Psoas muscle (tissue), 8 donors: ENCODE results near the gene SORL1. TPM values are rescaled to one million over a fixed set of nuclear protein-coding genes. Genes with fewer than 3 reads are reported as not detected.
A peak's percentile ranks its signal among the peaks of the same experiment; 100 is the strongest.

Experiments
- ATAC-seq, 4 donors: fragments of 200-7000 bp; cut with Tn5 transposase; one replicate each; pipeline ENCODE4 v1.9.1; 2020; ENCODE audit warnings: moderate library complexity in 3 of 4, mild to moderate bottlenecking in 2 of 4
- DNase-seq, 2 donors: peaks; one replicate each; pipeline ENCODE4 v3.0.0-alpha.2; 2020
- H3K27ac ChIP-seq: fragments of 200-600 bp; one replicate; pipeline ENCODE4 v1.8.0; 2022
- H3K27me3 ChIP-seq, 3 donors: fragments of 200-600 bp in 1 of 3; one replicate each; pipeline versions ENCODE4 v1.6.1 to v1.8.0; 2013 to 2022; ENCODE audit warnings: low read length in 2 of 3, mild to moderate bottlenecking in 2 of 3, moderate library complexity in 1 of 3; ENCODE audit not compliant: insufficient read depth in 3 of 3
- H3K36me3 ChIP-seq, 2 donors: fragments of 200-600 bp in 1 of 2; one replicate each; pipeline versions ENCODE4 v1.6.1 to v1.8.0; 2013 to 2022; ENCODE audit warnings: low read depth in 1 of 2, mild to moderate bottlenecking in 1 of 2, moderate library complexity in 1 of 2; ENCODE audit not compliant: insufficient read depth in 1 of 2
- H3K4me1 ChIP-seq: fragments of 200-600 bp; one replicate; pipeline ENCODE4 v1.8.0; 2022
- H3K4me3 ChIP-seq: fragments of 200-600 bp; one replicate; pipeline ENCODE4 v1.8.0; 2022; ENCODE audit warnings: mild to moderate bottlenecking
- H3K9me3 ChIP-seq: fragments of 200-600 bp; one replicate; pipeline ENCODE4 v1.8.0; 2022
- WGBS, 3 donors: extraction: QIAGEN DNeasy Blood & Tissue Kit; methylation state at CpG; one replicate each; pipeline versions ENCODE4 v1.1.6 to v1.1.7; 2013; 5-methylcytosine and 5-hydroxymethylcytosine counted together
- intact Hi-C, 2 donors: fragments of 100-400 bp; cut with DNase I; formaldehyde crosslinking; loops; one replicate each; pipeline versions ENCODE4 v1.11.0 to v1.14.2; 2022
- polyA plus RNA-seq, 3 donors: library from polyadenylated mRNA; stranded (reverse); fragments of 200-250 nt; gene quantifications; one replicate each; pipeline ENCODE4 v1.2.3, GENCODE V29; 2013
- total RNA-seq, 4 donors: library from RNA; stranded (reverse); fragmentation: NEBNext Ultra II Directional in 2 of 4; extraction: Animal tissue kit (Norgen Biotek cat#: 25700) in 2 of 4; gene quantifications; one replicate each; pipeline versions ENCODE4 v1.2.1 to v1.2.4, GENCODE V29; 2021 to 2023
- TF ChIP-seq, protein P1 (sequence below): fragments of 200-600 bp; IDR thresholded peaks from one replicate; pipeline ENCODE4 v1.8.0; 2022; ENCODE audit warnings: antibody characterized with exemption
- donor health status: healthy with polysubstance abuse.
- donor health status: DM: no; HTN: no; CAD: no; lungs with moderate emphysema.
- donor health status: Bipolar disorder and iron deficiency.
- donor health status: healthy.
- donor health status: DM: yes; HTN: yes; CAD: no.
- donor health status: DM: no; HTN: no; CAD: no.
- donor health status: DM: no; HTN: no; CAD: no.
- donor health status: DM: yes; HTN: yes; CAD: no.

SORL1 gene
- total and polyA plus RNA-seq, 7 donors = 0.07 to 3.3 (median 1.5) TPM

DNA sequence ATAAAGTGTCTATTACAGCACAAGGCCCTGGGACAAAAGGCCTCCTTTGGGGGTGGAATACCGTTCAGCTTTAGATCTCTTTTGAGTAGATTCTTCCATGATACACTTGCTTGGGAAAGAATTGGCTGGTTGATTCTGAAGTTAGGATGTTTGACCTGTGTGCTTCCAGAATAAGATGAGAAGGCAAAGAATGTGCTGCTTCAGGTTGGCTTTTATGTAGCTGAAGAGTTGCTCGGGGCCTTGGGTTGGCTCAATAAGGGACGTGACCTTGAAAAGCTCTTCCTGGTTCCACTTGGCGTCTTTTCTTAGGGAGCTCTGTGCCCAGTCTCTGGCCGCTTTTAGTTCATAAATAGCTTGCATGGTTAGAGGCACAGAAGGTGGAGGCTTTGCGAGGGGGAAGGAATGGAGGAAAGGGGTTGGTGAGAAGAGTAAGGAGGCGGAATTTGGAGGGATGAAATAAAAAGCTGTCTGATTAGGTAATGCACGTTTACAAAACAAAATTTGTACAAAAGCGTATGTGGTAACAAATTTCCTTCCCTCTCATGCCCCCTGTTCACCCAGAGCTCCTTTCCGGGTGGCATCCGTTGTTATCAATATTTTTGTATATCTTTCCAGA lies 4.8 kb downstream of the SORL1 start:
- no peak overlapping the region for H3K4me3 ChIP-seq
- H3K27me3 ChIP-seq = peaks cover 0 to 9% (median 2%) of the 10 kb centered on the region in 3 donors
- intact Hi-C loops = loop anchor here in 1 of 2 donors (10.0 kb wide), 1 partner anchor 132 kb away; no protein-coding TSS in a partner anchor
- ATAC-seq (no peak), DNase-seq (no peak)
- H3K9me3 ChIP-seq = no peaks in the 10 kb centered on the region
- 53 to 58% (median 56%) methylated on average over 11 of the region's 11 CpGs for WGBS, 3 donors
- H3K27ac ChIP-seq = no peak overlapping the region
- H3K4me1 ChIP-seq = no peaks in the 10 kb centered on the region
- H3K36me3 ChIP-seq = no peaks in the 10 kb centered on the region
- TF ChIP-seq, protein P1, sequence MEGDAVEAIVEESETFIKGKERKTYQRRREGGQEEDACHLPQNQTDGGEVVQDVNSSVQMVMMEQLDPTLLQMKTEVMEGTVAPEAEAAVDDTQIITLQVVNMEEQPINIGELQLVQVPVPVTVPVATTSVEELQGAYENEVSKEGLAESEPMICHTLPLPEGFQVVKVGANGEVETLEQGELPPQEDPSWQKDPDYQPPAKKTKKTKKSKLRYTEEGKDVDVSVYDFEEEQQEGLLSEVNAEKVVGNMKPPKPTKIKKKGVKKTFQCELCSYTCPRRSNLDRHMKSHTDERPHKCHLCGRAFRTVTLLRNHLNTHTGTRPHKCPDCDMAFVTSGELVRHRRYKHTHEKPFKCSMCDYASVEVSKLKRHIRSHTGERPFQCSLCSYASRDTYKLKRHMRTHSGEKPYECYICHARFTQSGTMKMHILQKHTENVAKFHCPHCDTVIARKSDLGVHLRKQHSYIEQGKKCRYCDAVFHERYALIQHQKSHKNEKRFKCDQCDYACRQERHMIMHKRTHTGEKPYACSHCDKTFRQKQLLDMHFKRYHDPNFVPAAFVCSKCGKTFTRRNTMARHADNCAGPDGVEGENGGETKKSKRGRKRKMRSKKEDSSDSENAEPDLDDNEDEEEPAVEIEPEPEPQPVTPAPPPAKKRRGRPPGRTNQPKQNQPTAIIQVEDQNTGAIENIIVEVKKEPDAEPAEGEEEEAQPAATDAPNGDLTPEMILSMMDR = no peak

DNA sequence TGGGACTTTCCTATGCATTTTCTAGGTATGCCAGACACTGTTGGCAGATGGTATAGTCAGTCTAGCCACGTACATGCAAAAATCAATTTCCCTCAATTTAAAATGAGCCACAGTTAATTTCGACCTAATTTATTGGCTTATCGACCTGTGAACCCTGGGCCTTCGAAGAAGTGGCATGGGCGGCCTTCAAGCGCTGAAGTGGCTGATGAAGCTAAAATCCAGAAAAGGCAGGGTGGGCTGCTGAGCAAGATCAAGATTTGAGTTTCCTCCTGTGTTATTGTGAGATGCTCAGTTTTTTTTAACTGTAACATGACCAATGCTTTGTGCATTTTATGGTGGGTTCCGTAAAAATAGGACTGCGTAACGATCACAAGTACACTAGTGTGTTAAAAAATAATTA lies 6.4 kb downstream of the SORL1 start:
- no peak for DNase-seq
- no peak for ATAC-seq
- TF ChIP-seq, protein P1 = no peak
- no peaks in the 10 kb centered on the region for H3K27me3 ChIP-seq
- H3K4me3 ChIP-seq = no peak overlapping the region
- no peak overlapping the region for H3K27ac ChIP-seq
- no peaks in the 10 kb centered on the region for H3K36me3 ChIP-seq
- H3K9me3 ChIP-seq = no peaks in the 10 kb centered on the region
- 90 to 94% (median 93%) methylated on average over 9 of the region's 9 CpGs for WGBS, 3 donors
- intact Hi-C loops = loop anchor here in 1 of 2 donors (10.0 kb wide), 1 partner anchor 134 kb away; no protein-coding TSS in a partner anchor
- no peaks in the 10 kb centered on the region for H3K4me1 ChIP-seq

DNA sequence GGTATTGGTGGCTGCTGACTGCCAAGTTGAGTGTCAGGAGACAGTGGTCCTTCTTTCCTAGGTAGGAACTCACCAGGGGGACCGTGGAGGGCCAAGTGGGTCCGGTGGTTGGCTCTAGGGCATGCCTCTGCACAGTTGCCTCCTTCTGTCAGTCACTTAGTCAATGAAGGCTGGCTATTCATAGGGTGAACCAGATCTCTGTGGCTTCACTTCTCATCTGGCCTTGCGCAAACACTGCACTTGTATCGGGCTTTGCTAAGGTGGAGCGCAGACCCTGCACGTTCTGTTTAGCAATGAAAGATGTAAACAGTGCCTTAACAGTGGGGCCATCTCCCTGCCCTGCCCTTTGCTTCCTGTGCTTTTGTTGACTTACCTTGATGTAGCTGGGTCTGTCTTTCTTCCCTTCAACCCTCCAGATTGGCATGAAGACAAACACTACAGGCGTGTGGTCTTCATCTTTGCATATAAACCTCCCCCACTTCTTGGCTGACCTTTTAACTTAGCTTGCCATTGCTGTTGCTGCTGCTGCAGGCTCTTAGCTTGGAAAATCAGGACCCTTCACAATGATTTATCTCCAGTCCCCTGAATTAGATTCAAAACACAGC lies 7.4 kb downstream of the SORL1 start:
- no peak overlapping the region for H3K27ac ChIP-seq
- intact Hi-C loops = loop anchor here in 1 of 2 donors (10.0 kb wide), 1 partner anchor 135 kb away; no protein-coding TSS in a partner anchor
- peak in 1 of 4 donors; percentile 40 for ATAC-seq
- WGBS, 3 donors = 78 to 88% (median 81%) methylated on average over 7 of the region's 7 CpGs
- no peaks in the 10 kb centered on the region for H3K9me3 ChIP-seq
- H3K27me3 ChIP-seq = no peaks in the 10 kb centered on the region
- H3K36me3 ChIP-seq = no peaks in the 10 kb centered on the region
- TF ChIP-seq, protein P1 = no peak
- H3K4me1 ChIP-seq = no peaks in the 10 kb centered on the region
- DNase-seq = no peak
- no peak overlapping the region for H3K4me3 ChIP-seq

DNA sequence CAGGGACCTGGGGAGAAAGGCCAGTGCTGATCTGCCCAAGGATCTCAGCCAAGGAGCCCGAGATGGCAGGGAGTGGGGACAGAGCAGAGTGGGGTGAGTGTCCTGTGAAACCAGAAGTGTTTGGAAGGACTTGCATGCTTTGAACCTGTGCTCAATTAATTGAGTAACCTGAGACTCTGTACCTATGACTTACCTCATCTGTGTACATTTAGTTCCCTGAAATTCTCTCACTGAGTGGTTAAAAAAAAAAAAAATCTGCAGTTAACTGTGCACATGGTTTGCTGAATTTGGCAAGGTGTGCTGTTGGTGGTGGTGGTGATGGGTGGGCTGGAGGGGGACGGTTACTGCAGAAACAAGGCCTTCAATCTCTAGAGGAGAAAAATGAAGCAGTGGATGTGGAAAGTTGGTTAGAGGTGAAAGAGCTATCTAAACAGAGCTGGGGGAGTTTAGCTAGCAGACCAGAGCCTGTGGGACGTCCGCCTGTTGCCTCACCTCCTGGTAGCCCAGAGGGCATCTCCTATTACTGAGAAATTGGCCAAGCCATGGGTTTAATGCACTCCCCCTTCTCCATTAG lies 8.9 kb downstream of the SORL1 start:
- no peaks in the 10 kb centered on the region for H3K27me3 ChIP-seq
- no peaks in the 10 kb centered on the region for H3K36me3 ChIP-seq
- no peak overlapping the region for H3K27ac ChIP-seq
- H3K4me1 ChIP-seq = no peaks in the 10 kb centered on the region
- 57 to 67% (median 64%) methylated on average over 4 of the region's 4 CpGs for WGBS, 3 donors
- ATAC-seq (peak in 1 of 4 donors; percentile 45), DNase-seq (no peak)
- TF ChIP-seq, protein P1 = no peak
- H3K9me3 ChIP-seq = no peaks in the 10 kb centered on the region
- intact Hi-C loops = no loop called here
- no peak overlapping the region for H3K4me3 ChIP-seq
